SW480 (cell line): ENCODE measurements around the gene C20orf202.
"Not testable (repeated sequence)": the region's sequence is repeated elsewhere in the genome, so short reads cannot be mapped to it uniquely, and the experiment has no call there.

ENCODE experiments used
- DNase-seq: peaks from one replicate; pipeline ENCODE4 v3.0.0-alpha.2; 2016; ENCODE audit warnings: low spot score

Gene C20orf202

GRCh38 chr20:1247689-1248088 is 44.4 kb downstream of the C20orf202 start:
- DNase-seq: no peak

- not testable (repeated sequence) for DNase-seq
Measured at GRCh38 chr20:1250282-1250681, 47.0 kb downstream of the C20orf202 start.

- no peak for DNase-seq
Measured at GRCh38 chr20:1252416-1252815, 49.2 kb downstream of the C20orf202 start.

GRCh38 chr20:1254254-1254653 is 51.0 kb downstream of the C20orf202 start:
- DNase-seq: no peak

GRCh38 chr20:1255675-1256074 is 52.4 kb downstream of the C20orf202 start:
- no peak for DNase-seq
